ENCODE data around the gene ROS1.
"Not testable (repeated sequence)": the region's sequence is repeated elsewhere in the genome, so short reads cannot be mapped to it uniquely, and the experiment has no call there.

ROS1 gene

GRCh38 chr6:117264692-117265409, 160.9 kb downstream of the ROS1 start:
- no peak for DNase-seq

GRCh38 chr6:117264369-117264691, 161.4 kb downstream of the ROS1 start:
- no peak for DNase-seq

DNA sequence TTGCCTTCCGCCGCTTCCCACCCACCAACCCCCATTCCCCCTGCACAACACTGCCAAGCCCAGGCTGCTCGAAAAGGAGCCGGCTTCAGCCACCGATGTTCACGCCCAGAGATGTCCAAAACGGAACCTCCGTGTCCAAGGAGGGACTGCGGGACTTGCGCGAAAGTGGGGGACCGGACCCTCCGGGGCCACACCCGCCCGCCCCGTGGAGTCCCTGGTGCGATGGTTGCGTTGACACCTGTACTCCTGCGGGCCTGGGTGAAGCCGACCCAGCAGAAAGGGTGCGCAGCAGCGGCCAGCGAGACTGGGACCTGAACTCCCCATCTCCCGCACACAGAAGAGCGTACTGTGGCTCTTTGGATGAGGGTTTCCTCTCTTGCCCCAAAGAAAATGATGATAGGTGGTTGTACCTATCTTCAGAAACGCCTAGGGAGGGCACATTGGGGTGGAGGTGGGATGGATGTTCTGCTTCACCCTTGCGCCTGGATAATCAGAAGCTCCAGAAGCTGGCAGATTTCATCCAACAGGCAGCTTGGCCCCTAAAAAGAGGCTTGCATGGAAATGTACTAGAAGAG, 162.3 kb downstream of the ROS1 start:
- no peak for DNase-seq

DNA sequence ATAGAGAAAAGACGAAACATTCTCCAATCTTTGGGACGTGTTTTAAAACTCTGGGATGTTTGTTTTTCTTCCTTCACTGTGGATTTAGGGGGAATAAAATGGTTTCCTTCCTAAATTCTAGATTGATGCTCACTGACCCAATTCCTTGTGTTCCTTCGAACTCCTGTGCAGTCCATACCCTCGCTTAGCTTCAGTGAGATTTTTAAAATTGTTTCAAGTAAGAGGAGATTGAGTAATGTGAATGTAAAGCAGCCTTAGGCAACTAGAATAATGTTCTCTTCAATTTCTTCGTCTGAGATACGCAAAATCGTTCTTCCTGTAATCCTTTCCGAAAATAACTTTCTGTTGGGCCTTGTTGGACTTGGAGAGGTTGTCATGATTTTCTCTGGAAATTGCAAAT, 162.9 kb downstream of the ROS1 start:
- no peak for DNase-seq

- DNase-seq: no peak
Observed at GRCh38 chr6:117253785-117254184, 172.0 kb downstream of the ROS1 start.

DNA sequence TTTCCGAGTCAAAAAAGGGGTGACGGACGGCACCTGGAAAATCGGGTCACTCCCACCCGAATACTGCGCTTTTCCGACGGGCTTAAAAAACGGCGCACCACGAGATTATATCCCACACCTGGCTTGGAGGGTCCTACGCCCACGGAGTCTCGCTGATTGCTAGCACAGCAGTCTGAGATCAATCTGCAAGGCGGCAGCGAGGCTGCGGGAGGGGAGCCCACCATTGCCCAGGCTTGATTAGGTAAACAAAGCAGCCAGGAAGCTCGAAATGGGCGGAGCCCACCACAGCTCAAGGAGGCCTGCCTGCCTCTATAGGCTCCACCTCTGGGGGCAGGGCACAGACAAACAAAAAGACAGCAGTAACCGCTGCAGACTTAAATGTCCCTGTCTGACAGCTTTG, 180.8 kb downstream of the ROS1 start:
- DNase-seq: not testable (repeated sequence)

DNA sequence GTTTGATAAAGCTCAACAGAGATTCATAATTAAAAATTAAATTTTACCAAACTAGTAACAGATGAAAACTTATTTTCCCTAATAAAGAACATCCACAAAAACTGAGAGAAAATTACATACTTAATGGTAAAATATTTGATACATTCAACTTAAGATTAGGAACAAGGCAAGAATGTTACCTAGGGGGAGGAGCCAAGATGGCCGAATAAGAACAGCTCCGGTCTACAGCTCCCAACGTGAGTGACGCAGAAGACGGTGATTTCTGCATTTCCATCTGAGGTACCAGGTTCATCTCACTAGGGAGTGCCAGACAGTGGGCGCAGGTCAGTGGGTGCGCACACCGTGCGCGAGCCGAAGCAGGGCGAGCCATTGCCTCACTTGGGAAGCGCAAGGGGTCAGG, 181.2 kb downstream of the ROS1 start:
- not testable (repeated sequence) for DNase-seq
